Measurements from ENCODE around the gene ELF1. TPM values are rescaled to one million over a fixed set of nuclear protein-coding genes. Genes with fewer than 3 reads are reported as not detected.

The ELF1 gene
- total and polyA plus RNA-seq, 2 donors (not counting 1 experiment from before 2014, with no cell fraction given) = 38.5 to 41.0 TPM

DNA sequence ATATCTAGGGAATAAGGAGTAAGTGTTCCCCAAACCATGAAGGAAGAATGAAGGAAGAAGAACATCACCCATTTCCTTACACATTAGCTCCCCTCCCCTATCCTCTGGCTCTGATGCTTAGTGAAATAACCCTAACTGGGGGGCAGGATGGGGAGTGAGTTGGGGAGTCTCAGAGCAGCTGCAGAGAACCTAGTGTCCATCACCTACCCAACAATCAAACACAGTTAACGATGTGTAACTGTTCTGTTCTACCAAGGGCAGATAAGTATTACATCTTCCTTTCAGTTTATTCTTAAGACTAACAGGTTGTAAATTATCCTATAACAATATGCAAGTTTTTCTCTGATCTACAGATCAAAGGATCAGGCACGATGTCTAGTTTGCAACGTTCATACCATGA lies 12.8 kb downstream of the ELF1 start:
- H2AFZ ChIP-seq (ENCODE audit: low read length) = no peak overlapping the region

DNA sequence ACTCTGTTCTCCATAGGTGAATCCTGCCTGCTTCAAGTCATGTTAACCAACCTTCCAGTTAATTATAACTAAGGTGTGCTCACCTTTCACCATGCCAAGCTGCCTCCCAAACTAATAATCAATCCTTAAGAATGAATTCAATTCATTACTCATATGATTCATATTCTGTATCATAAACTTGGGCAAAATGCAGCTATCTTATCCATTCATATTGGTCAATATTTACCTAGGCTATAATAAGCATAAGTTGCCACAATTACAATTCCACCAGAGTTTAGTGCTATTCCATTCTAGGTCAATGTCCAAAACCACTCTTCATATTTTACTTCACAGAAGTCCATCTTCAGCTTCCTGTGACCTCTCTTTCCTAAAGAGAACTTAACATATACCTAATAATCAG lies 13.4 kb downstream of the ELF1 start:
- Histone ChIP-seq H3K4me2 (ENCODE audit: extremely low read depth, insufficient read depth, low read length) (no peak overlapping the region), H3K9me3 (ENCODE audit: control insufficient read depth, insufficient read depth, low read depth, low read length) (no peaks in the 10 kb centered on the region), H3K36me3 (ENCODE audit: control insufficient read depth, insufficient read depth, low read length) (no peaks in the 10 kb centered on the region), H3K27me3 (ENCODE audit: control insufficient read depth, insufficient read depth, low read length) (no peaks in the 10 kb centered on the region), H2AFZ (ENCODE audit: low read length) (no peak overlapping the region), H3K27ac (ENCODE audit: insufficient read depth, low read length) (no peak overlapping the region), H4K20me1 (ENCODE audit: control insufficient read depth, extremely low read depth, insufficient read depth, low read length) (peaks cover 1% of the 10 kb centered on the region), H3K4me3 (replicated peaks in 1 of 4; ENCODE audit: control extremely low read depth in 1 of 4, insufficient read depth in 1 of 4, low read depth in 3 of 4, low read length in 4 of 4) (no peak overlapping the region), H3K9ac (ENCODE audit: insufficient read depth, low read length) (no peak overlapping the region), H3K4me1 (ENCODE audit: control insufficient read depth, extremely low read depth, insufficient read depth, low read length) (peaks cover 2% of the 10 kb centered on the region), H3K79me2 (ENCODE audit: control insufficient read depth, insufficient read depth, low read length) (peaks cover 13% of the 10 kb centered on the region)
- DNase-seq (ENCODE audit: low read depth in 2 of 2) = no peak
- no peak for TF ChIP-seq EZH2 (IDR thresholded peaks at IDR 0.05; ENCODE audit: low read length, missing control alignments)
- TF ChIP-seq, protein P1, sequence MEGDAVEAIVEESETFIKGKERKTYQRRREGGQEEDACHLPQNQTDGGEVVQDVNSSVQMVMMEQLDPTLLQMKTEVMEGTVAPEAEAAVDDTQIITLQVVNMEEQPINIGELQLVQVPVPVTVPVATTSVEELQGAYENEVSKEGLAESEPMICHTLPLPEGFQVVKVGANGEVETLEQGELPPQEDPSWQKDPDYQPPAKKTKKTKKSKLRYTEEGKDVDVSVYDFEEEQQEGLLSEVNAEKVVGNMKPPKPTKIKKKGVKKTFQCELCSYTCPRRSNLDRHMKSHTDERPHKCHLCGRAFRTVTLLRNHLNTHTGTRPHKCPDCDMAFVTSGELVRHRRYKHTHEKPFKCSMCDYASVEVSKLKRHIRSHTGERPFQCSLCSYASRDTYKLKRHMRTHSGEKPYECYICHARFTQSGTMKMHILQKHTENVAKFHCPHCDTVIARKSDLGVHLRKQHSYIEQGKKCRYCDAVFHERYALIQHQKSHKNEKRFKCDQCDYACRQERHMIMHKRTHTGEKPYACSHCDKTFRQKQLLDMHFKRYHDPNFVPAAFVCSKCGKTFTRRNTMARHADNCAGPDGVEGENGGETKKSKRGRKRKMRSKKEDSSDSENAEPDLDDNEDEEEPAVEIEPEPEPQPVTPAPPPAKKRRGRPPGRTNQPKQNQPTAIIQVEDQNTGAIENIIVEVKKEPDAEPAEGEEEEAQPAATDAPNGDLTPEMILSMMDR (conservative IDR thresholded peaks at IDR 0.05 in 1 of 2, IDR thresholded peaks at IDR 0.05 in 1 of 2; ENCODE audit: low read depth in 1 of 2, low read length in 2 of 2) = no peak

More for the DNA sequence above, 12.8 kb downstream of the ELF1 start:
- no peak overlapping the region for H3K4me2 ChIP-seq (ENCODE audit: extremely low read depth, insufficient read depth, low read length)
- TF ChIP-seq, protein P1 (conservative IDR thresholded peaks at IDR 0.05 in 1 of 2, IDR thresholded peaks at IDR 0.05 in 1 of 2; ENCODE audit: low read depth in 1 of 2, low read length in 2 of 2) = no peak
- TF ChIP-seq EZH2 (IDR thresholded peaks at IDR 0.05; ENCODE audit: low read length, missing control alignments) = no peak
- no peak overlapping the region for H3K4me3 ChIP-seq (replicated peaks in 1 of 4; ENCODE audit: control extremely low read depth in 1 of 4, insufficient read depth in 1 of 4, low read depth in 3 of 4, low read length in 4 of 4)
- DNase-seq (ENCODE audit: low read depth in 2 of 2) = no peak
- H3K79me2 ChIP-seq (ENCODE audit: control insufficient read depth, insufficient read depth, low read length) = peaks cover 13% of the 10 kb centered on the region
- peaks cover under 1% of the 10 kb centered on the region for H4K20me1 ChIP-seq (ENCODE audit: control insufficient read depth, extremely low read depth, insufficient read depth, low read length)
- no peaks in the 10 kb centered on the region for H3K36me3 ChIP-seq (ENCODE audit: control insufficient read depth, insufficient read depth, low read length)
- H3K9ac ChIP-seq (ENCODE audit: insufficient read depth, low read length) = no peak overlapping the region
- peaks cover 2% of the 10 kb centered on the region for H3K4me1 ChIP-seq (ENCODE audit: control insufficient read depth, extremely low read depth, insufficient read depth, low read length)
- no peaks in the 10 kb centered on the region for H3K9me3 ChIP-seq (ENCODE audit: control insufficient read depth, insufficient read depth, low read depth, low read length)
- H3K27ac ChIP-seq (ENCODE audit: insufficient read depth, low read length) = no peak overlapping the region
- no peaks in the 10 kb centered on the region for H3K27me3 ChIP-seq (ENCODE audit: control insufficient read depth, insufficient read depth, low read length)

DNA sequence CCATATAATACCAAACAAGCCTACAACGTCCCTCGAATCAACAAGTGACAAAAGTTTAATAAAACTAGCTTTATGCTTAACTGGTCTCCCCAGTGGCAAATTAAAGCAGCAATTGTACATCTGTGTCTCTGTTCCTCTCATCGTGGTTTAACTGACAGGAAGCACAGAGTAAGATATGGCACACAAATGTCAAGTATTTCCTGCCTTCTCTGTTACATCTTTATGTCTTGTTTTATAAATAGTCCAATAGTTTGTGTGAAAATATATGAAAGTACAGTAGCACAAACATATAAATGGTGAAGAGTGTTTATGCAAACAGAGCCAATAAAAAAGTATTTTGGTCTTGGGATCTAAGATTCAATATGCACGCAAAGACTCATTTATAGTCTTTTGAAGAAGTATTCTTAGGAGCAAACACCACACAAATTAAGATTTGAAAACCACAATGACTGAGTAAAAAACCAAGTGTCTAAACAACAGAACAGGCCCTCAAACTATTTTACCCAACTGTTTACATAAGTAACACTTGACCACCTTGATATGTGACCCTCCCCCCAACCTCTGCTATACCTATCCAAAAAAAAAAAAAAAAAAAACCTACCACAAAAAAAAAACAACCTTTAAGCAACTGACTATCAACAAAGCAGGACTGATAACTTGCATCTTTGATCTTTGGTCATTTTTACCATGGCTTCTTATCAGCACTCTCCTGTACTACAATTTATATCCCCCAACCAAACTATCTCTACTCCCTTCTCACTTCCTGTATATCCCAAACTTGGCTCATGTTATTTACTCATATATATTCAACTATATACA lies 14.0 kb downstream of the ELF1 start:
- no peak overlapping the region for H2AFZ ChIP-seq (ENCODE audit: low read length)
- peaks cover 2% of the 10 kb centered on the region for H3K4me1 ChIP-seq (ENCODE audit: control insufficient read depth, extremely low read depth, insufficient read depth, low read length)
- H3K4me2 ChIP-seq (ENCODE audit: extremely low read depth, insufficient read depth, low read length) = no peak overlapping the region
- TF ChIP-seq, protein P1 (conservative IDR thresholded peaks at IDR 0.05 in 1 of 2, IDR thresholded peaks at IDR 0.05 in 1 of 2; ENCODE audit: low read depth in 1 of 2, low read length in 2 of 2) = no peak
- TF ChIP-seq EZH2 (IDR thresholded peaks at IDR 0.05; ENCODE audit: low read length, missing control alignments) = no peak
- H3K27me3 ChIP-seq (ENCODE audit: control insufficient read depth, insufficient read depth, low read length) = no peaks in the 10 kb centered on the region
- no peak overlapping the region for H3K9ac ChIP-seq (ENCODE audit: insufficient read depth, low read length)
- peaks cover 13% of the 10 kb centered on the region for H3K79me2 ChIP-seq (ENCODE audit: control insufficient read depth, insufficient read depth, low read length)
- H3K9me3 ChIP-seq (ENCODE audit: control insufficient read depth, insufficient read depth, low read depth, low read length) = no peaks in the 10 kb centered on the region
- no peak overlapping the region for H3K27ac ChIP-seq (ENCODE audit: insufficient read depth, low read length)
- H4K20me1 ChIP-seq (ENCODE audit: control insufficient read depth, extremely low read depth, insufficient read depth, low read length) = peaks cover 1% of the 10 kb centered on the region
- no peaks in the 10 kb centered on the region for H3K36me3 ChIP-seq (ENCODE audit: control insufficient read depth, insufficient read depth, low read length)
- DNase-seq (ENCODE audit: low read depth in 2 of 2) = no peak
- H3K4me3 ChIP-seq (replicated peaks in 1 of 4; ENCODE audit: control extremely low read depth in 1 of 4, insufficient read depth in 1 of 4, low read depth in 3 of 4, low read length in 4 of 4) = no peak overlapping the region

Data from fibroblast of lung (primary cell).